Liver (tissue), 9 donors: ENCODE results near the gene KRTCAP3. TPM values are rescaled to one million over a fixed set of nuclear protein-coding genes. Genes with fewer than 3 reads are reported as not detected.

ENCODE experiments used
- DNase-seq: peaks from one replicate; pipeline ENCODE4 v3.0.0-alpha.2; 2017; ENCODE audit warnings: low spot score
- H3K27ac ChIP-seq, 2 donors: one replicate each; pipeline ENCODE4 v1.7.0; 2013; ENCODE audit warnings: inconsistent platforms in 2 of 2, low read length in 2 of 2, control low read depth in 1 of 2, low read depth in 1 of 2, mild to moderate bottlenecking in 1 of 2
- H3K27me3 ChIP-seq, 4 donors: one replicate each; pipeline versions ENCODE4 v1.6.1 to v1.7.0; 2013; ENCODE audit warnings: low read length in 3 of 4, inconsistent platforms in 1 of 4, mild to moderate bottlenecking in 1 of 4, moderate library complexity in 1 of 4; ENCODE audit not compliant: control insufficient read depth in 4 of 4, insufficient read depth in 4 of 4
- H3K36me3 ChIP-seq, 4 donors: one replicate each; pipeline versions ENCODE4 v1.6.1 to v1.7.0; 2013; ENCODE audit warnings: low read length in 3 of 4, mild to moderate bottlenecking in 3 of 4, low read depth in 1 of 4, moderate library complexity in 1 of 4; ENCODE audit not compliant: control insufficient read depth in 4 of 4, insufficient read depth in 3 of 4
- H3K4me1 ChIP-seq, 4 donors: one replicate each; pipeline versions ENCODE4 v1.6.1 to v1.7.0; 2013; ENCODE audit warnings: low read length in 3 of 4, mild to moderate bottlenecking in 3 of 4, moderate library complexity in 1 of 4; ENCODE audit not compliant: control insufficient read depth in 4 of 4, insufficient read depth in 4 of 4
- H3K4me3 ChIP-seq, 3 donors: one replicate each; pipeline versions ENCODE4 v1.6.1 to v1.7.0; 2013; ENCODE audit warnings: low read length in 3 of 3, control low read depth in 1 of 3, low read depth in 1 of 3, mild to moderate bottlenecking in 1 of 3
- H3K9ac ChIP-seq, 2 donors: one replicate each; pipeline ENCODE4 v1.7.0; 2013; ENCODE audit warnings: low read length in 2 of 2, mild to moderate bottlenecking in 2 of 2, moderate library complexity in 2 of 2, control low read depth in 1 of 2, low read depth in 1 of 2
- H3K9me3 ChIP-seq, 4 donors: one replicate each; pipeline versions ENCODE4 v1.6.1 to v1.7.0; 2013; ENCODE audit warnings: low read length in 3 of 4; ENCODE audit not compliant: control insufficient read depth in 4 of 4
- ATF3 ChIP-seq: IDR thresholded peaks from 2 replicates; pipeline ENCODE4 v1.6.1; 2016; ENCODE audit warnings: antibody characterized with exemption
- CTCF ChIP-seq: fragments of 150-350 bp; IDR thresholded peaks from 2 replicates; pipeline ENCODE4 v1.5.1; 2017; ENCODE audit warnings: improper control_type of control experiment, low read depth, low read length; ENCODE audit not compliant: missing input control
- EGR1 ChIP-seq, 2 donors: IDR thresholded peaks; 2 replicates each; pipeline ENCODE4 v1.6.1; 2016 to 2018; ENCODE audit warnings: antibody characterized with exemption in 2 of 2, low read depth in 2 of 2
- FOXA1 ChIP-seq: IDR thresholded peaks from 2 replicates; pipeline ENCODE4 v1.6.1; 2016; ENCODE audit warnings: antibody characterized with exemption
- FOXA2 ChIP-seq: IDR thresholded peaks from 2 replicates; pipeline ENCODE4 v1.6.1; 2016; ENCODE audit warnings: antibody characterized with exemption
- GABPA ChIP-seq, 2 donors: IDR thresholded peaks in 1 of 2; conservative IDR thresholded peaks in 1 of 2; 2 replicates each; pipeline ENCODE4 v1.6.1; 2016; ENCODE audit warnings: antibody characterized with exemption in 2 of 2, mild to moderate bottlenecking in 1 of 2, moderate library complexity in 1 of 2
- HNF4A ChIP-seq, 2 donors: conservative IDR thresholded peaks; 2 replicates each; pipeline ENCODE4 v1.6.1; 2016; ENCODE audit warnings: antibody characterized with exemption in 2 of 2, mild to moderate bottlenecking in 2 of 2
- HNF4G ChIP-seq: IDR thresholded peaks from 2 replicates; pipeline ENCODE4 v1.6.1; 2016; ENCODE audit warnings: antibody characterized with exemption
- JUND ChIP-seq, 2 donors: IDR thresholded peaks; 2 replicates each; pipeline ENCODE4 v1.6.1; 2016; ENCODE audit warnings: antibody characterized with exemption in 2 of 2
- MAX ChIP-seq: IDR thresholded peaks from 2 replicates; pipeline ENCODE4 v1.6.1; 2016; ENCODE audit warnings: antibody characterized with exemption
- NR2F2 ChIP-seq: IDR thresholded peaks from 2 replicates; pipeline ENCODE4 v1.6.1; 2016; ENCODE audit warnings: antibody characterized with exemption
- RAD21 ChIP-seq, 2 donors: IDR thresholded peaks; 2 replicates each; pipeline ENCODE4 v1.6.1; 2016; ENCODE audit warnings: antibody characterized with exemption in 2 of 2, mild to moderate bottlenecking in 2 of 2
- REST ChIP-seq: IDR thresholded peaks from 2 replicates; pipeline ENCODE4 v1.6.1; 2016; ENCODE audit warnings: antibody characterized with exemption, mild to moderate bottlenecking
- RXRA ChIP-seq, 2 donors: IDR thresholded peaks; 2 replicates each; pipeline ENCODE4 v1.6.1; 2017 to 2018; ENCODE audit warnings: antibody characterized with exemption in 2 of 2, mild to moderate bottlenecking in 1 of 2
- SP1 ChIP-seq: IDR thresholded peaks from 2 replicates; pipeline ENCODE4 v1.6.1; 2018; ENCODE audit warnings: antibody characterized with exemption, mild to moderate bottlenecking
- TAF1 ChIP-seq: conservative IDR thresholded peaks from 2 replicates; pipeline ENCODE4 v1.6.1; 2016; ENCODE audit warnings: antibody characterized with exemption, mild to moderate bottlenecking
- YY1 ChIP-seq: IDR thresholded peaks from 2 replicates; pipeline ENCODE4 v1.6.1; 2016; ENCODE audit warnings: antibody characterized with exemption, mild to moderate bottlenecking
- ZBTB33 ChIP-seq: IDR thresholded peaks from 2 replicates; pipeline ENCODE4 v1.6.1; 2016; ENCODE audit warnings: antibody characterized with exemption
- WGBS: extraction: QIAGEN DNeasy Blood & Tissue Kit; methylation state at CpG from one replicate; pipeline ENCODE4 v1.1.7; 2013; 5-methylcytosine and 5-hydroxymethylcytosine counted together
- polyA plus RNA-seq, 2 donors: library from polyadenylated mRNA; stranded (reverse) in 1 of 2; unstranded in 1 of 2; fragments of 200-250 nt in 1 of 2; fragments of >200 nt in 1 of 2; fragmentation: Nextera tagmentation in 1 of 2; extraction: Ambion mirVana in 1 of 2; gene quantifications; one replicate each; pipeline versions ENCODE4 v1.2.1 to v1.2.3, GENCODE V29; 2013 to 2015
- total RNA-seq, 2 donors: library from RNA; depleted of rRNA; stranded (reverse); fragments of >200 nt; gene quantifications; one replicate each; pipeline ENCODE4 v1.2.3, GENCODE V29; 2014
- donor health status: healthy.
- donor health status: healthy.
- donor health status: healthy.
- donor health status: healthy.
- donor health status: healthy.

The KRTCAP3 gene
- total and polyA plus RNA-seq, 4 donors, result 1.8 to 12.7 (median 4.7) TPM

- TF ChIP-seq ATF3 (no peak), TAF1 (no peak), YY1 (no peak), EGR1 (IDR thresholded peaks at IDR 0.05; ENCODE audit: low read depth in 2 of 2) (no peak), HNF4A (conservative IDR thresholded peaks at IDR 0.05) (no peak), HNF4G (no peak), REST (no peak), MAX (no peak), FOXA1 (no peak), JUND (IDR thresholded peaks at IDR 0.05) (no peak), CTCF (no peak), SP1 (no peak), GABPA (IDR thresholded peaks at IDR 0.05 in 1 of 2, conservative IDR thresholded peaks at IDR 0.05 in 1 of 2) (no peak), FOXA2 (no peak), ZBTB33 (no peak), RXRA (IDR thresholded peaks at IDR 0.05) (no peak), NR2F2 (no peak), RAD21 (IDR thresholded peaks at IDR 0.05) (no peak)
- no peak for DNase-seq
- Histone ChIP-seq H3K4me3 (no peak overlapping the region), H3K36me3 (peaks cover 3 to 46% (median 20%) of the 10 kb centered on the region in 4 donors), H3K27ac (no peak overlapping the region), H3K9me3 (no peaks in the 10 kb centered on the region), H3K27me3 (no peaks in the 10 kb centered on the region), H3K9ac (no peak overlapping the region), H3K4me1 (peaks cover 3 to 10% (median 6%) of the 10 kb centered on the region in 4 donors)
- WGBS, result 96% methylated on average over 8 of the region's 8 CpGs
These were observed 3.0 kb downstream of the KRTCAP3 start for GRCh38 chr2:27445155-27445554.
